ENCODE data around the gene IBA57.

The IBA57 gene

DNA sequence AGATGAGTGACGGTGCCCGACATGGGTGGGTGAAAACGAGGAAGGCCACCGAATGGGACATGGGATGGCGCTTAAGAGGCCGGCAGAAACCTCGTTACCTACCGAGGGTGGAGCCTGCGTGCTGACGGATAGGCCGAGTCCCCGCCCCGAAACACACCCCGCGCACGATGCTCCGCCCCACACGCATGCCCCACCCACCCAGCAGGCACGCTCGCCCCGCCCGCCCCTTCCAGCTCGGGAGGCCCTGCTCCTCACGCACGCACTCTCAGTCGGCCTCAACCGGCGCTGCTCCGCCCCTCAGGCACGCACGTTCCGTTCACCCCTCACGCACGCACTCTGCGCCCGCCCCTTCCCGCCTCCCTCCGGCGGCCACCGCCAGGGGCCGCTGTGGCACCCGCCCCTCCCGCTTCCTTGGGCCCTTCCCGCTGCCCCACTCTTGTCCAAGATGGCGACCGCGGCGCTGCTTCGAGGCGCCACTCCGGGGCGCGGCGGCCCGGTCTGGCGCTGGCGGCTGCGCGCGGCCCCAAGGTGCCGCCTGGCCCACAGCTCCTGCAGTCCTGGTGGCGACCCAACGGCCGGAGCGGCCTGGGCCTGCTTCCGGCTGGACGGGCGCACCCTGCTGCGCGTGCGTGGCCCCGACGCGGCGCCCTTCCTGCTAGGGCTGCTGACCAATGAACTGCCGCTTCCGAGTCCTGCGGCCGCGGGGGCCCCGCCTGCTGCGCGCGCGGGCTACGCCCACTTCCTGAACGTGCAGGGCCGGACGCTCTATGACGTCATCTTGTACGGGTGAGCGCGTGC is at the start of gene IBA57:
TSS of gene IBA57 (plus strand) at position 433 of the 798 bp plus-strand sequence. CDS start at position 446, 13 bp downstream.
- peak; percentile 100 for DNase-seq (ENCODE audit: low read depth)

- DNase-seq (ENCODE audit: low read depth), result no peak
Observed at GRCh38 chr1:228117335-228117734, 48.3 kb upstream of the IBA57 start.

DNA sequence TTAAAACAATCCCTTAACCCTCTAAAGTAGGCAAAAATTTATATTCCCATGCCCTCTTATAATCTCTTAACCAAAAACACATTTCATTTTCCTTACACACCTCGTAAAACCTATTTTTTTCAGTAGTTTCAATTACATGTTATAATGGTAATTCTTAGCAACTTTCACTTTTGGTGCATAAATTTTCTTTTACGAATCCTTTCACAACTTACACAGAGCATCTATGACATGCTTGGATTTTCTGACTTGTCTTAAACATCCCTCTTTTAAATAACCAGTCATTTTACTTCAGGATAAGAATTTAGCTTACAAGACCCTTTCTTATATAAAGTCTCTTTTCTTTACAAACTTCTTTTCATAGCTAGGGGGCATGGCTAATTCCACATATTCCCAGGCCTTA is 47.6 kb upstream of the IBA57 start:
- DNase-seq (ENCODE audit: low read depth), result no peak

GRCh38 chr1:228120351-228120750 is 45.3 kb upstream of the IBA57 start:
- DNase-seq (ENCODE audit: low read depth), result no peak

DNA sequence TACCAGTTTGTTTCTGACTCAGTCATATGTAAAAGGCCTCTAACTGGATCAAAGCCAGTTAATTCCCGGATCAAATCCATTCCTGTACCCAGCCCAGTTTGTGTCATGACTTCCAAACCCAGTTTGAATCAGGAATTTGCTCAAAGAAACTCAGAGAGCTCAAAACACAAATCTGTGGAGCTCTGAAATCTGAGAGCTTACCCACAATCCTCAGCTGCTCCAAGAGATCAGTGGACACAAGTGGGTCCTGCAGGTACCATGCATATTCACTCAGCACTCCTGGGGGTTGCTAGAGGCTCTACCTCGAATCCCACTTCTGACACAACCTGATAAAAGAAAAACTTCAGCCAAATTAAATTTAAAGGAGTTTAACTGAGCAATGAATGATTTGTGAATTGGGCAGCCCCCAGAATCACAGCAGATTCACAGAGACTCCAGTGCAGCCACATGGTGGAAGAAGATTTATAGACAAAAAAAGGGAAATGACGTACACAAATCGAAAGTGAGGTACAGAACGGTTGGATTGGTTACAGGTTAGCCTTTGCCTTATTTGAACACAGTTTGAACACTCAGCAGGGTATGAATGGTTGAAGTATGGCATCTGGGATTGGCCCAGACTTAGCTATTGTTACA is 44.6 kb upstream of the IBA57 start:
- DNase-seq (ENCODE audit: low read depth), result no peak

- no peak for DNase-seq (ENCODE audit: low read depth)
Observed at GRCh38 chr1:228122921-228123441, 42.6 kb upstream of the IBA57 start.

DNA sequence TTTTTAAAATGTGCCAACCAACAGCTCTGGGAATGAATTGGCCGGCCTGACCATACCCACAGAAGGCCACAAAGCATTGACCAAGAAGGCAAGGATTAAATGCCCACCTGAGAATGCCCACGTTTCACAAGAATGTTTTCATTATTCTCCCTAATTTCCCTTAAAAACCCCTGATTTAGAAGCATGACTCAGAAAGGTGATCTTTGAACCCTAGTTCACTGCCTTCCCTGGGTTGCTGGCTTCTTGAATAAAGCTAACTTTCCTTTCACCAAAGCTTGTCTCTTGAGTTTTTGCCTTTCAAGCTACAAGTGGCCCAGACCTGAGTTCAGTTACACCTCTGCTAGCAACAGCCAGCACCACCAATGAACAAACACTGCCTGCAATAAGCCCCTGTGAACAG is 42.1 kb upstream of the IBA57 start:
- DNase-seq (ENCODE audit: low read depth), result no peak

DNA sequence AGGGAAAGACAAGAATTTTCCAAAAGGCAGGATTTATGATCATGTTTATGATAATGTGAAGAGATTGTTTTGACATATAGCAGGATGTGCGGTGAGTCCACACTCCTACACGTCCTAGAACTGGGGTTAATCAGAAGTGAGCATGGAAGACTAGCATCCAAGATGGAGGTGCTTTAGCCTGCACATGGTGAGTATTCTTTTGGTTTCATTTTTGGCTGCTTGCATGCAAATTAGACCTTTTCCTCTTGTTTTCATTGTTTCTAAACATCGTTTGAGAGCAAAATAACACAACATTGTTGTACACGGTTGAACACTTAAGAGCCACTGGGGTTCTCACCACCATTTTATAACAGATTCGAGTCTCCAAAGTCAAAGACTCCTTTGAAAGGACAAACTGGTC is 40.4 kb upstream of the IBA57 start:
- no peak for DNase-seq (ENCODE audit: low read depth)

DNA sequence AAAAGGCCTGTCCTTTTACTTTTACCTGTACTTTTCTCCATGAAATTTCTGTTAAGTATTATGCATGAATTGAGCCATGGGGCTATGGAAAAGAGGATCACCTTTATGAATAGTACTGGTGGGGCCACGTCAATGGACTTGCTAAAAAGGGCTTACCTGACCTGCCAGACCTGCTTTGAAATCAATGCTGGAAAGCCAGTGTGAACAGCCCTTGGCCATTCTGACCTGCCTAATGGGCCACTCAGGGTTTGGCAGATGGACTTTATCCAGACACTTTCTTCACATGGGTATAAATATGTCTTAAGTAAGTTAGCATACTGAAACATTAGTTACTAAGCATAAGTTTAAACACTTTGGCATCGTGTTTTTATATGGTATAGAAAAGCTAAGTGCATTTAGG is 33.8 kb upstream of the IBA57 start:
- no peak for DNase-seq (ENCODE audit: low read depth)

GRCh38 chr1:228134591-228134990 is 31.0 kb upstream of the IBA57 start:
- DNase-seq (ENCODE audit: low read depth), result no peak

- DNase-seq (ENCODE audit: low read depth), result no peak
Observed at GRCh38 chr1:228136901-228137300, 28.7 kb upstream of the IBA57 start.

- no peak for DNase-seq (ENCODE audit: low read depth)
Observed at GRCh38 chr1:228139406-228139930, 26.1 kb upstream of the IBA57 start.

- peak; percentile 100 for DNase-seq (ENCODE audit: low read depth)
Observed at GRCh38 chr1:228139931-228140723, 25.5 kb upstream of the IBA57 start, which contains the start of gene GUK1. Gene GUK1, plus strand, starts transcription at chr1:228140279. Its CDS starts 24 bp downstream, at chr1:228140303.

GRCh38 chr1:228140724-228141225 is 24.8 kb upstream of the IBA57 start:
- DNase-seq (ENCODE audit: low read depth), result no peak

DNA sequence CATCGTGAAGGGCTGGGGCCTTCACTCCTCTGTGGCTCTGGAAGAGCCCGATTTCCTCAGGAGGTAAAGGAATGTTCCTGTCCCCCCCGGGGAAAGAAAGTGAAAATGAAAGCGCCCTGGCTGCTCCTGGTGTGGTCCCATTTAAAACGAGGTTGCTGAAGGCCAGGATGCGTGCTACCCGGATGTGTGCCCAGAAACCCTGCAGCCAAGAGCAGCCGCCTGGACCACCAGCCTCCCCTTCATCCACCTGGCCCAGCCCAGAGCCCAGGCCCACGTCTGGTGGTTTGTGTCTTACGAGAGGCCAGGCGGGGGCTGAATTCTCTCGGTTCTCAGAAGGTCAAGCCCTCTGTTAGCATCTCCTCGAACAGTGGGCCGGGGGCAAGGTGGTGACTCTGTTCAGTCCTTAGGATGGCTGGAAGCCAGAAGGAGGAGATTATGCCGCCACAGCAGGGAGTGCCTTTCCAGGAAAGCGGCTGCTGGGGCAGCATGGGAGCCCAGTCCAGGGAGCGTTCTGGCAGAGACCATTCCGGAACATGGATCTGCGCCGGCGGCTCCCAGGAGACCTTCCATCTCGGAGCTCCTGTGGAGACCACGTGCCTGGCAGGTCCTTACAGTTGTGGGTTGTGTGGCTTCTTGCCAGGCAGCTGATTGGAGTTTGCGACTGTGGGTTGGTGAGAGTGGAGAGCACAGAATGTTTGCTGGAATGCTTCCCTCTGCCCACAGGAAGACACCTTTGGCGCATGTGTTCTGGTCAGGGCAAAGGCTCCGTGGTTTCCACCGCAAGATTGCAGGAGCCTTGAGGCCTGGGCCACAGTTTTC is 24.2 kb upstream of the IBA57 start:
- no peak for DNase-seq (ENCODE audit: low read depth)

GRCh38 chr1:228142155-228142691 is 23.4 kb upstream of the IBA57 start:
- DNase-seq (ENCODE audit: low read depth), result no peak

GRCh38 chr1:228142701-228143136 is 22.9 kb upstream of the IBA57 start:
- DNase-seq (ENCODE audit: low read depth), result no peak

GRCh38 chr1:228143480-228144192 is 22.0 kb upstream of the IBA57 start:
- DNase-seq (ENCODE audit: low read depth), result no peak

DNA sequence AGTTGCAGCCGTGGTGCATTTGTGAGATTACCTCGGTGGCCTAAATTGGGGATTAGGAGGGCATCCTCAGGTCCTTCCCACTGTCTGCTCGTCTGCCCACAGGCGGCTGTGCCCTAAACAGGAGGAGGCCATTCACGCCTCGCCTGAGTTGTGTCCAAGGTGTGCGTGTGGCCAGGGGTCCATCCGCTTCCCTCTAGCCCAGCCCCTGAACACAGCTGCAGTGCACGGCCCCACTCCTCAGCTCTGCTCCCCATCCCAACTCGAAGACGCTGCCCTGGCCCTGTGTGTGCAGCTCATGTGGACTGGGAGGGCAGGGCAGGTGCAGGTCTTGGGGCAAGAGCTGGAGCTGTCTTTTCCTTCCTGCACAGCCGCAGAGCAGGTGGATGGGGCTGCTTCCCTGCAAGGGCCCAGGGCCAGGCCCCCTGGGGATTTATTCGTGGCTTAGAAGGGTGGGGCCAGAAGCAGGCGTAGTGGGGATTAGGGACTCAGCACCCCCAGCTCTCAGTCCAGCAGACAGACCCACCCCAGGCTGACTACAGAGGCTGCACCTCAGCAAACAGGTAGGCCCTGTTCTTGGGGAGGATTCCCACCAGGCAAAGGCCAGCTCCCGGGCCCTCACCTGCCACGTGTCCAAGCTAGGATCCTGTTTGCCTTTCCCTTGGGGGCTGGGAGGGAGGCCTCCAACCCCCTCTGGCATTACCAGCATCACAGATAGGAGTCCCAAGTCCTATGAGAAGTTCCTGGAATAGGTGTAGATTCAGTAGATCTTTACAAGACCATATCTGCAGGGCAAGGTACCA is 21.2 kb upstream of the IBA57 start:
- no peak for DNase-seq (ENCODE audit: low read depth)

Measured in stimulated activated CD4-positive, alpha-beta T cell treated with anti-CD3 and anti-CD28 coated beads, Interleukin-2, amount 100 ng/mL, for 4 hours (primary cell).